ES-I3 (cell line): Measurements from ENCODE around the gene TSC2.

ENCODE experiments used
- H3K36me3 ChIP-seq: 2 replicates; pipeline ENCODE4 v1.6.1; 2013; ENCODE audit warnings: mild to moderate bottlenecking, low read length, control low read depth, moderate library complexity; ENCODE audit not compliant: insufficient read depth
- H3K4me1 ChIP-seq: 2 replicates; pipeline ENCODE4 v1.6.1; 2013; ENCODE audit warnings: mild to moderate bottlenecking, control low read depth, low read length; ENCODE audit not compliant: insufficient read depth
- H3K9ac ChIP-seq: 2 replicates; pipeline ENCODE4 v1.6.1; 2013; ENCODE audit warnings: low read depth, mild to moderate bottlenecking, low read length, moderate library complexity
- H3K9me3 ChIP-seq: 2 replicates; pipeline ENCODE4 v1.6.1; 2013; ENCODE audit warnings: mild to moderate bottlenecking, low read length, moderate library complexity; ENCODE audit not compliant: control insufficient read depth, insufficient read depth

TSC2 gene

DNA sequence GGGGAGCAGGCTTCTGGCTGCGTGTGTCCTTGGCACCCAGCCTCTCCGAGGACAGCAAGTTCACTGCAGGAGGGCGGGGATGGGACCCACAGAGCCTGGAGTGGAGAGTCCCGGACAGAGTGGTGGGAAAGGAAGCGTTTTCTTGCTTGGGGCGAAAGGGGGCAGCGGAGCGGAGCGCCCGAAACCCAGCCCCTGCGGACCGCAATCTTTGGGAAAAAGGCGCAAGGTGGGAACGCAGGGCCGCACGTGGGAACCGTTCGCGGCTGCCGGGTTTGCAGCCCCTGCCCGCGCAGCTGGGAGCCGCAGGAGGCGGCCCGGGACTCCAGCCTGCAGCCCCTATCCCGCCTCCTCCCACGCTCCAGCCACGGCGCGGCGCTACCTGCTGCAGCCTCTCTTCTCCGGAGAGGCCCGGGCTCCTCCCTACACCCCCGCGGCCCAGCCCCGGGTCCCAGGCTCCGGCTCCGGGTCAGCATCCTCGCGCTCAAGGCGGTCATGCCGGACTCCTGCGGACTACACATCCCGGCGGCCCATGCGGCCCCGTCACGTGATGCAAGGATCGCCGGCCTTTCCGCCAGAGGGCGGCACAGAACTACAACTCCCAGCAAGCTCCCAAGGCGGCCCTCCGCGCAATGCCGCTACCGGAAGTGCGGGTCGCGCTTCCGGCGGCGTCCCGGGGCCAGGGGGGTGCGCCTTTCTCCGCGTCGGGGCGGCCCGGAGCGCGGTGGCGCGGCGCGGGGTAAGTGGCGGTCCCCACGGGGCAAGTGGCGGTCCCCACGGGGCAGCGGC, at the start of gene TSC2, which contains the start of gene NTHL1:
TSC2 (plus strand) TSS at position 656 of the 786 bp plus-strand sequence. CDS start 631 bp downstream, outside the sequence.
NTHL1 (minus strand) TSS at position 505 of the 786 bp plus-strand sequence; CDS start at position 494, 11 bp downstream.
- Histone ChIP-seq H3K4me1 (peaks cover 6% of the 10 kb centered on the region), H3K9ac (peak within 1 kb of the TSS; percentile 75), H3K36me3 (no peaks in the 10 kb centered on the region), H3K9me3 (no peaks in the 10 kb centered on the region)

GRCh38 chr16:1998360-1998835, 49.4 kb upstream of the TSC2 start:
- H3K4me1 ChIP-seq: no peaks in the 10 kb centered on the region
- peaks cover 4% of the 10 kb centered on the region; the same call in 1 of the 2 replicates for H3K36me3 ChIP-seq
- no peaks in the 10 kb centered on the region for H3K9me3 ChIP-seq
- no peak overlapping the region for H3K9ac ChIP-seq

GRCh38 chr16:1998852-1999801, 48.7 kb upstream of the TSC2 start:
- peaks cover under 1% of the 10 kb centered on the region; the same call in 1 of the 2 replicates for H3K4me1 ChIP-seq
- peaks cover 4% of the 10 kb centered on the region; the same call in 1 of the 2 replicates for H3K36me3 ChIP-seq
- H3K9ac ChIP-seq: no peak overlapping the region
- no peaks in the 10 kb centered on the region for H3K9me3 ChIP-seq

DNA sequence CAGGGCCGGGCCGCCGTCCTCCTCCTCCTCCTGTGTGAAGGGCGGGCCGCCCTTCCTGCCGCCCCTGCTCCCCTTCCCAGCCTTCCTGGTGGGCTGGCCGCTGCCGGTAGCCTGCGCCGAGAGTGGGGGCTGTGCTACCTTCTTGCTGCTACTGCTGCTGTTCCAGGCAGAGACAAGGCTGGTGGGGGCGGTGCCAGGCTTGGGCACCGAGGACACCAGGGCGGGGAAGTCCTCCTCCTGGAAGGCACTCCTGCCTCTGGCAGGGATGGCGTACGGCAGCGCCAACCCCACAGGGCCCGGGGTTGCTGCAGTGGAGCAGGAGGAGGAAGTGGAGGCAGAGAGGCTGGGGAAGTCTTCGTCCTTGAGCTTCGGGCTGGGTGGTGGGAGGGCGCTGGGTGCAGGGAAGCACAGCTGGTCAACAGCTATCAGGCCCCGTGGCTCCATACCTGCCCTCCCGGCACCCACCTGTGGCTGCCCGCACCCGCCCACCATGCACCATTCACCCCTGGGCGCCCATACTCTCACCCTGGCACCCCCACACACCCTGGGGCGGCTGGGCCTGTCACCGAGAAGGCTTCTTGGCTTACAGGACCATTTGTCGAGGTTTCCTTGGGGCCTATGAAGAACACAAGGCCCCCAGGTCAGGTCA, 47.8 kb upstream of the TSC2 start:
- Histone ChIP-seq H3K36me3 (peaks cover 4% of the 10 kb centered on the region; the same call in 1 of the 2 replicates), H3K9ac (no peak overlapping the region), H3K9me3 (no peaks in the 10 kb centered on the region), H3K4me1 (peaks cover 6% of the 10 kb centered on the region; the same call in 1 of the 2 replicates)

DNA sequence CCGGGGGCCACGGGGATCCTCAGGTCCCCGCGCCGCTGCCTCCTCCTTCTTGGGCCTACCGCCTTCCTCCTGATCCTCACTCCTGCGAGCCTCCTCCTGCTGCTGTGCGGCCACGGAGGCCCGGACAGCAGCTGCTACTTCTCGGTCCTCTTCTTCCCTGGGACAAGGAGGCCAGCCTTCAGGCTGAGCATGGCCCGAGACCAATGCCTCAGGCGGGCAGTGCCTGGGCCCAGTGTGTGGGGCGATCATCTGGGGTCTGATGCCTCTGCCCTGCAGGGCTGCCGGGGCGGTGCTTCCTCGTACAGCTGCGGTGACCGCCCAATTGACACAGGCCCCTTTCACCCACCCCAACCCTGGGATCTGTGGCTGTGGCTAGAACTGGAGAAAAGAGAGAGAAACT, 46.8 kb upstream of the TSC2 start:
- H3K4me1 ChIP-seq: peaks cover 6% of the 10 kb centered on the region; the same call in 1 of the 2 replicates
- no peaks in the 10 kb centered on the region for H3K9me3 ChIP-seq
- no peak overlapping the region for H3K9ac ChIP-seq
- H3K36me3 ChIP-seq: peaks cover 4% of the 10 kb centered on the region; the same call in 1 of the 2 replicates

DNA sequence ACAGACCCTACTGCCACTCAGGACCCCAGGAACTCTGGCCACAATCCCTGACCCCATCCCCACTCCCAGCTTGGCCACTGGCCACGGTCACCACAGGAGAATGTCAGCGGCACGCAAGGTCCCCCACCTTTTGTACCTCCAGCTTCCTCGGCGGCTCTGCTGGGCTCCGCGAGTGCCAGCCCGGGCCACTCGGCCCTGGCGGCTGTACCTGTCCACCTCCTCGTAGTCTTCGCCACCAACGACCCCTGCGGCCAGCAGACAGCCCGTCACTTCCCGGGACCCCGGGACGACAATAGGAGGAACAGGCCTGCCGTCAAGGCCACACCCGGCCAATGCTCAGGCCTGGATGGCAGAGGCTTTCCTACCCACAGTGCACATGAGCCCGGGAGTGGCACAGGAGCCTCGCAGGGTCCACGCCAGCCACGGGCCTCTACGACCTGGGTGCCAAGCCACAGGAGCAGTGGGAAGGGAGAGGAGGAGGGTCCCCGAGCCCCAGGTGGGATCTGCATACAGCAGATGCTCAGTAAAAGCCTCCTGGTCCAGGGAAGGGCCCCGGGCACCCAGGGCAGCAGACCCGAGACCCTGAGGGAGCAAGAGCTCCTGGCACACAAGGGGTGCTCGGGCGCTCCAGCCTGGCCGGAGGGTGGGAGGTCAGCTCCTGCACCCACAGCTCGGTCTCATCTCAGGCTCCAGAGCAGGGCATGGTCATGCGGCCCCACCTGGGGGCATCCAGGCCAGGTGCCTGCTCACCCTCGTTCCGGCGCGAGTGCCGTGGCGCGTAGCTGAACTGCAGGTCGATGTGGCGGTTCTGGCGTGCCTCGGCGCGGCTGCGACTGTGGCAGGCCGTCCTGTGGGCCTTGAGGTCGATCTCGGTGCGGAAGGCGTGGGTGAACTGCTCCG, 46.1 kb upstream of the TSC2 start:
- H3K9ac ChIP-seq: no peak overlapping the region

GRCh38 chr16:2002406-2003230, 45.2 kb upstream of the TSC2 start:
- Histone ChIP-seq H3K4me1 (peaks cover 6% of the 10 kb centered on the region; the same call in 1 of the 2 replicates), H3K9me3 (no peaks in the 10 kb centered on the region), H3K9ac (no peak overlapping the region), H3K36me3 (peaks cover 4% of the 10 kb centered on the region; the same call in 1 of the 2 replicates)

More for the DNA sequence above, 46.1 kb upstream of the TSC2 start:
- Histone ChIP-seq H3K4me1 (peaks cover 6% of the 10 kb centered on the region; the same call in 1 of the 2 replicates), H3K9me3 (no peaks in the 10 kb centered on the region), H3K36me3 (peaks cover 4% of the 10 kb centered on the region; the same call in 1 of the 2 replicates)

DNA sequence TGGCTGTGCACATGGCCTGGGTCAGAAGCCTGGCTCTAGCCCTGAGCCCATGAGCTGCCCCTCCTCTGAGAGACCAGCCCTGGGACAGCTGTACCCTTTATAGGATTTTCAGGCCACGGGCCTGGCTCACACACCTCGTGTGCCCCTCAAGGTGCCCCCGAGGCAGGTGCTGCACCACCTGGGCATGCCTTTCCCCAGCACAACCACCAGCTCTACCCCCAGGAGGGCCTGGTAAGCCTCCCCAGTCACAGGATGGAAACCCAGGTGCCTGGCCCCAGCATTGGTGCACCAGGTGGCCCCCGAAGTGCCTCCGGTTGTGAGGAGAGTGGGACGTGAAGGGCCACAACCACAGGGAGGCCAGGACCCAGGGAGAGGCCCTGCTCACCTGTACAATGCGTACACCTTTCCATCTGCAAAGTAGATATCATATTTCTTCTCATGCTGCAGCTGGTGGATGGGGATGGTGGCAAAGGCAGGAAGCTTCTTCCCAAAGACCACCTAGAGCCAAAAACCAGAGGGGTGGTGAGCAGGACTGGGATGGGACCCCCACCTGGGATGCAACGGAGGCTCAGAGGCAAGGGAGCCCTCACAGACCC, 44.5 kb upstream of the TSC2 start:
- no peaks in the 10 kb centered on the region for H3K9me3 ChIP-seq
- peaks cover 9% of the 10 kb centered on the region; the same call in 1 of the 2 replicates for H3K4me1 ChIP-seq
- H3K36me3 ChIP-seq: peaks cover 4% of the 10 kb centered on the region; the same call in 1 of the 2 replicates
- no peak overlapping the region for H3K9ac ChIP-seq

DNA sequence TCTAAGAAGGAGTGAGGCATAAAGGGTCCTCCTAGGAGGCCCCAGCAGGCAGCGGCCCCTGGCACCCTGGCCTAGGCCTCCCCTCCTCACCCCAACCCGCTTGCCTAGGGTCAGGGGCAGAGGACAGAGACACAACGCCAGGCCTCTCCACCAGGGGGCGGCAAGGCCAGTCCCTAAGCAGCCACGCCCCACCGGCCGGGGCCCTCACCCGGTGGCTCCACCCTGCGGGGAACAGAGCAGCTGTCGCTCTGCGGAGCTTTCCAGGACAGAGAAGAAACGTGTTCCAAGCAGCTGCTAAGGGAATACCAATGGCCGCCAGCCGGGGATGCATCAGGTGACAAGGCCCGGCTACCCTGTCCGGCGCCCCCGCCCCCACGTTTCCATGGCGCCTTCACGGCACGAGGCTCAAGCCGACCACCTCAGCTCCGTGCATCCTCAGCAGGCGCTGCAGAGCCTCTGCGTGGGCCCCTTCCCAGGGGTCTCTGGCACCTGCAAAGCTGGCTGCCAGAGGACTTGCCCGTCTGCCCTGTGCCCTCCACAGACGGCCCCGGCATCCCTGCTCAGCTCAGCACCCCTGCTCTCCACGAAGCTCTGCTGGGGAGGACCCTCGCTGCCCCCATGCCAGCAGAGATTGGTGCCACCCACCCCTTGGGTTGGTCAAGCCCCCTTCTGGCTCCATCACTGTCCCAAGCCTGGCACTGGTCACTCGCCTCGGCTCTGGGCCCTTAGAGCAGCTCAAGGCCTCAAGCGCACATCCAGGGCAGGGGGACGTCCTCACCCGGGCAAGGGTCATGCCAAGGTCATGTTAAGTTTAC, 43.8 kb upstream of the TSC2 start:
- peaks cover 4% of the 10 kb centered on the region; the same call in 1 of the 2 replicates for H3K36me3 ChIP-seq
- no peaks in the 10 kb centered on the region for H3K9me3 ChIP-seq
- peak overlapping the region; percentile 22 for H3K9ac ChIP-seq
- peaks cover 12% of the 10 kb centered on the region; the same call in 1 of the 2 replicates for H3K4me1 ChIP-seq

GRCh38 chr16:2004795-2005517, 42.8 kb upstream of the TSC2 start:
- peaks cover 12% of the 10 kb centered on the region; the same call in 1 of the 2 replicates for H3K4me1 ChIP-seq
- H3K36me3 ChIP-seq: peaks cover 4% of the 10 kb centered on the region; the same call in 1 of the 2 replicates
- no peak overlapping the region for H3K9ac ChIP-seq
- no peaks in the 10 kb centered on the region for H3K9me3 ChIP-seq

GRCh38 chr16:2005646-2006045, 42.1 kb upstream of the TSC2 start:
- Histone ChIP-seq H3K36me3 (peaks cover 4% of the 10 kb centered on the region; the same call in 1 of the 2 replicates), H3K9me3 (no peaks in the 10 kb centered on the region), H3K9ac (no peak overlapping the region), H3K4me1 (peaks cover 12% of the 10 kb centered on the region; the same call in 1 of the 2 replicates)
